ENCODE data around the gene RTCA. TPM values are rescaled to one million over a fixed set of nuclear protein-coding genes. Genes with fewer than 3 reads are reported as not detected.

The RTCA gene
- total RNA-seq, 1 experiment from 2014 or later = 33.6 TPM

- no peak overlapping the region for H3K18ac ChIP-seq (ENCODE audit: insufficient read length, low read depth, low read length)
- H3K23me2 ChIP-seq (ENCODE audit: insufficient read length, low read depth, low read length, poor library complexity, severe bottlenecking) = no peaks in the 10 kb centered on the region
- H4K91ac ChIP-seq (ENCODE audit: insufficient read length, low read depth, low read length) = no peak overlapping the region
- no peak overlapping the region for H3K4me3 Mint-ChIP-seq
- no peak overlapping the region for H2AK5ac ChIP-seq (ENCODE audit: insufficient read length, low read length)
- H2BK15ac ChIP-seq (ENCODE audit: low read depth, low read length) = no peak overlapping the region
- H3K56ac ChIP-seq (ENCODE audit: insufficient read length, low read depth, low read length) = no peak overlapping the region
- peaks cover 25 to 31% of the 10 kb centered on the region in 2 experiments for H3K9me3 Mint-ChIP-seq
- H4K20me1 ChIP-seq (ENCODE audit: control insufficient read depth, insufficient read depth, insufficient read length) = no peaks in the 10 kb centered on the region
- no peak overlapping the region for H3K14ac ChIP-seq (ENCODE audit: insufficient read depth, low read length)
- peaks cover 8 to 10% of the 10 kb centered on the region in 2 experiments for H3K4me1 Mint-ChIP-seq
- no peak overlapping the region for H2BK20ac ChIP-seq (ENCODE audit: low read depth, low read length, poor library complexity, severe bottlenecking)
- no peak overlapping the region for H3K4me2 ChIP-seq (ENCODE audit: insufficient read depth, insufficient read length, low read length)
- no peak overlapping the region for H2BK5ac ChIP-seq (ENCODE audit: insufficient read length, low read length)
- H3K9me3 ChIP-seq (ENCODE audit: control insufficient read depth, low read depth, low read length) = peaks cover 12% of the 10 kb centered on the region
- H2BK120ac ChIP-seq (ENCODE audit: low read depth, low read length, poor library complexity, severe bottlenecking) = no peak overlapping the region
- no peak for TF ChIP-seq CTCF (conservative IDR thresholded peaks at IDR 0.05)
- H2BK12ac ChIP-seq (ENCODE audit: insufficient read length, low read depth, low read length) = no peak overlapping the region
- no peak overlapping the region for H2AFZ ChIP-seq (ENCODE audit: low read length)
- no peaks in the 10 kb centered on the region for H3K27me3 ChIP-seq (ENCODE audit: insufficient read depth, low read length)
- H4K8ac ChIP-seq (replicated peaks; ENCODE audit: insufficient read length, low read depth, low read length) = no peak overlapping the region
- H3K4ac ChIP-seq (ENCODE audit: low read depth, low read length) = no peak overlapping the region
- no peak overlapping the region for H3K27ac Mint-ChIP-seq
- no peaks in the 10 kb centered on the region; the same call in 1 of the 2 replicates for H3K27me3 Mint-ChIP-seq (ENCODE audit: low read depth)
- H4K5ac ChIP-seq (ENCODE audit: insufficient read length, low read depth, low read length) = no peak overlapping the region
- H3K79me1 ChIP-seq (ENCODE audit: insufficient read depth, low read depth, low read length, poor library complexity, severe bottlenecking) = no peaks in the 10 kb centered on the region
- no peaks in the 10 kb centered on the region for H3K79me2 ChIP-seq (ENCODE audit: insufficient read depth, low read length)
- H3K23ac ChIP-seq (ENCODE audit: insufficient read length, low read depth, low read length) = no peak overlapping the region
- DNase-seq = no peak
- peaks cover 13 to 29% (median 14%) of the 10 kb centered on the region in 3 experiments for H3K36me3 Mint-ChIP-seq (ENCODE audit: insufficient read depth in 1 of 3, low read depth in 3 of 3)
- no peak overlapping the region for H3T11ph ChIP-seq (ENCODE audit: low read length)
- peaks cover 2% of the 10 kb centered on the region; the same call in 1 of the 2 replicates for H3K4me1 ChIP-seq (ENCODE audit: insufficient read depth, low read length)
- no peak overlapping the region for H3K9ac ChIP-seq (ENCODE audit: extremely low read depth, insufficient read length, low read length)
- no peak overlapping the region for H3K27ac ChIP-seq (ENCODE audit: insufficient read length, low read depth, low read length)
Observed at GRCh38 chr1:100316622-100317021, 50.6 kb downstream of the RTCA start.
